ENCODE measurements around the gene TTC23L.

GRCh38 chr5:34857894-34858293, 18.9 kb downstream of the TTC23L start:
- TF ChIP-seq CTCF (IDR thresholded peaks at IDR 0.05; ENCODE audit: low read length) (no peak), EZH2 (optimal IDR thresholded peaks at IDR 0.05; ENCODE audit: low read depth, low read length) (no peak), EZH2phosphoT487 (IDR thresholded peaks at IDR 0.05; ENCODE audit: low read length) (no peak)

All from MM.1S (cell line).